ENCODE results near the gene RNF130. TPM values are rescaled to one million over a fixed set of nuclear protein-coding genes. Genes with fewer than 3 reads are reported as not detected.

RNF130 gene
- total and polyA plus RNA-seq, 2 of the 13 experiments (the other 11 are each of a cell fraction or from before 2014, with no cell fraction given): 28.2 to 28.3 TPM

DNA sequence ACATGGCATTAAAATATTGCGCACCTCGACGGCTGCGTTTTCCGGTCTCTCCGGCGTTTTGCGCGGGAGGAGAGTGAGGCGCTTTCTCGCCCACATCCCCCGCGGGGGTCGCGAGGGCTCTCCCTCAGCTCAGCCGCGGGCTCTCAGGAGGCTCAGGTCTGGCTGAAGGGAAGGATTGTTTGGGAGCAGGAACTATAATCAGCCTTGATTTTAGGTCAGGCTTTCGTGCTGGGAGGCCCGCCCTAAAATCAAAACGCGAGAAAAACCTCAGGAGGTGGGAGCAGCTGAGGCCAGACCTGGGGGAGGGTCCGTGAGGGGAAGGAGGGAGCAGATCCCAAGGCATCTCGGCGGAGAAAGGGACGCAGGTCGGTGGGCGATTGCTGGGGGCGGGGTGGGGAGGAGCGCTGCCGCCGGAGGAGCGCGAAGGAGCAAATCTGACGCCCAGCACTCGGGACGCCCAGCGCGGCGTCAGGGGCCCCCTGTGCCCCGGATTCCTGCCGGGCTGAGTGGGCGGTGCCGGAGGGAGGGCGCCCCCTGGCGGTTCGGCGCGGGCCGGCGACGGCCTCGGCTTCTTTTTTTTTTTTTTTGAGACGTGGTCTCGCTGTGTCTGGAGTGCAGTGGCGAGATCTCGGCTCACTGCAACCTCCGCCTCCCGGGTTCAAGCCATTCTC is 18.7 kb upstream of the RNF130 start (continued):
- TF ChIP-seq CBFB (CRISPR knock-in tag; IDR thresholded peaks at IDR 0.05): no peak
- TF ChIP-seq, protein P1, sequence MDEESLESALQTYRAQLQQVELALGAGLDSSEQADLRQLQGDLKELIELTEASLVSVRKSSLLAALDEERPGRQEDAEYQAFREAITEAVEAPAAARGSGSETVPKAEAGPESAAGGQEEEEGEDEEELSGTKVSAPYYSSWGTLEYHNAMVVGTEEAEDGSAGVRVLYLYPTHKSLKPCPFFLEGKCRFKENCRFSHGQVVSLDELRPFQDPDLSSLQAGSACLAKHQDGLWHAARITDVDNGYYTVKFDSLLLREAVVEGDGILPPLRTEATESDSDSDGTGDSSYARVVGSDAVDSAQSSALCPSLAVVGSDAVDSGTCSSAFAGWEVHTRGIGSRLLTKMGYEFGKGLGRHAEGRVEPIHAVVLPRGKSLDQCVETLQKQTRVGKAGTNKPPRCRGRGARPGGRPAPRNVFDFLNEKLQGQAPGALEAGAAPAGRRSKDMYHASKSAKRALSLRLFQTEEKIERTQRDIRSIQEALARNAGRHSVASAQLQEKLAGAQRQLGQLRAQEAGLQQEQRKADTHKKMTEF (CRISPR knock-in tag; IDR thresholded peaks at IDR 0.05): peak; percentile 51; the same call in 1 of the 2 replicates
- TF ChIP-seq ZSCAN22 (CRISPR knock-in tag; IDR thresholded peaks at IDR 0.05): no peak
- TF ChIP-seq ZSCAN5A (CRISPR knock-in tag; IDR thresholded peaks at IDR 0.05; ENCODE audit: borderline replicate concordance): no peak
- no peak for TF ChIP-seq MYNN (CRISPR knock-in tag; IDR thresholded peaks at IDR 0.05; ENCODE audit: low read depth)
- no peak for TF ChIP-seq ZFAT (CRISPR knock-in tag; conservative IDR thresholded peaks at IDR 0.05)
- no peak for TF ChIP-seq JDP2 (CRISPR knock-in tag; IDR thresholded peaks at IDR 0.05; ENCODE audit: borderline replicate concordance)
- TF ChIP-seq MAF1 (CRISPR knock-in tag; IDR thresholded peaks at IDR 0.05; ENCODE audit: borderline replicate concordance): no peak
- TF ChIP-seq NRL (CRISPR knock-in tag; IDR thresholded peaks at IDR 0.05; ENCODE audit: borderline replicate concordance): 0 out of 2 replicates have a peak, but pooled peaks have one; percentile 32
- no peak for TF ChIP-seq RBM22 (optimal IDR thresholded peaks at IDR 0.05; ENCODE audit: low read length)
- TF ChIP-seq SPEN (CRISPR knock-in tag; IDR thresholded peaks at IDR 0.05; ENCODE audit: low read depth): no peak
- TF ChIP-seq ZIK1 (CRISPR knock-in tag; IDR thresholded peaks at IDR 0.05; ENCODE audit: borderline replicate concordance, low read depth): no peak
- peak; percentile 56; the same call in 1 of the 2 replicates for TF ChIP-seq GABPB1 (CRISPR knock-in tag; IDR thresholded peaks at IDR 0.05)
- TF ChIP-seq SRF (IDR thresholded peaks at IDR 0.05; ENCODE audit: low read depth, low read length): no peak
- no peak for TF ChIP-seq DNMT1 (CRISPR knock-in tag; IDR thresholded peaks at IDR 0.05)
- no peak for TF ChIP-seq MIXL1 (CRISPR knock-in tag; IDR thresholded peaks at IDR 0.05)
- TF ChIP-seq ZNF383 (CRISPR knock-in tag; IDR thresholded peaks at IDR 0.05; ENCODE audit: borderline replicate concordance): no peak
- TF ChIP-seq MXD3 (CRISPR knock-in tag; IDR thresholded peaks at IDR 0.05): no peak
- TF ChIP-seq RERE (CRISPR knock-in tag; IDR thresholded peaks at IDR 0.05; ENCODE audit: low read depth): no peak
